Measurements from ENCODE around the gene LENG8.

Gene LENG8

GRCh38 chr19:54448774-54449700, at the start of gene LENG8:
Gene LENG8, plus strand, starts transcription at chr19:54449199. Its CDS starts 2,146 bp downstream, at chr19:54451345.
- peak; percentile 92 for DNase-seq (ENCODE audit: low read depth)

- DNase-seq (ENCODE audit: low read depth), result no peak
These were observed 48.1 kb upstream of the LENG8 start for GRCh38 chr19:54400913-54401312.

GRCh38 chr19:54403054-54403453, 45.9 kb upstream of the LENG8 start:
- no peak for DNase-seq (ENCODE audit: low read depth)

- DNase-seq (ENCODE audit: low read depth), result no peak
These were observed 43.4 kb upstream of the LENG8 start for GRCh38 chr19:54405628-54406027.

GRCh38 chr19:54407780-54408179, 41.2 kb upstream of the LENG8 start:
- DNase-seq (ENCODE audit: low read depth), result no peak

GRCh38 chr19:54408456-54409026, 40.5 kb upstream of the LENG8 start:
- DNase-seq (ENCODE audit: low read depth), result no peak

GRCh38 chr19:54411033-54411432, 38.0 kb upstream of the LENG8 start:
- no peak for DNase-seq (ENCODE audit: low read depth)

- no peak for DNase-seq (ENCODE audit: low read depth)
These were observed 36.1 kb upstream of the LENG8 start for GRCh38 chr19:54412877-54413276.

GRCh38 chr19:54414156-54414555, 34.8 kb upstream of the LENG8 start:
- no peak for DNase-seq (ENCODE audit: low read depth)

GRCh38 chr19:54415208-54415900, 33.6 kb upstream of the LENG8 start, which contains the start of gene TTYH1:
Gene TTYH1, plus strand, starts transcription at chr19:54415464. Its CDS starts 89 bp downstream, at chr19:54415553.
- DNase-seq (ENCODE audit: low read depth), result no peak

GRCh38 chr19:54415901-54416673, 32.9 kb upstream of the LENG8 start:
- no peak for DNase-seq (ENCODE audit: low read depth)

GRCh38 chr19:54416695-54417491, 32.1 kb upstream of the LENG8 start:
- no peak for DNase-seq (ENCODE audit: low read depth)

GRCh38 chr19:54418030-54418929, 30.7 kb upstream of the LENG8 start:
- no peak for DNase-seq (ENCODE audit: low read depth)

- no peak for DNase-seq (ENCODE audit: low read depth)
These were observed 29.8 kb upstream of the LENG8 start for GRCh38 chr19:54418930-54419800.

GRCh38 chr19:54420068-54420382, 29.0 kb upstream of the LENG8 start:
- DNase-seq (ENCODE audit: low read depth), result no peak

- DNase-seq (ENCODE audit: low read depth), result no peak
These were observed 28.4 kb upstream of the LENG8 start for GRCh38 chr19:54420383-54421168.

GRCh38 chr19:54421169-54421516, 27.9 kb upstream of the LENG8 start:
- DNase-seq (ENCODE audit: low read depth), result no peak

- DNase-seq (ENCODE audit: low read depth), result no peak
These were observed 27.5 kb upstream of the LENG8 start for GRCh38 chr19:54421521-54421920.

- DNase-seq (ENCODE audit: low read depth), result no peak
These were observed 26.9 kb upstream of the LENG8 start for GRCh38 chr19:54422136-54422535.
